WERI-Rb-1 (cell line): ENCODE results near the gene ANXA4.
"Not testable (repeated sequence)": the region's sequence is repeated elsewhere in the genome, so short reads cannot be mapped to it uniquely, and the experiment has no call there.

Experiments
- DNase-seq: peaks from one replicate; pipeline ENCODE4 v3.0.0-alpha.2; 2020
- H3K27ac ChIP-seq: fragments of 250-450 bp; sonication (Bioruptor Pico); 2 replicates; pipeline ENCODE4 v1.5.1; 2020; ENCODE audit warnings: mild to moderate bottlenecking, moderate library complexity
- H3K27me3 ChIP-seq: fragments of 250-450 bp; sonication (Bioruptor Pico); 2 replicates; pipeline ENCODE4 v1.5.1; 2021; ENCODE audit warnings: mild to moderate bottlenecking, low read depth, moderate library complexity; ENCODE audit not compliant: insufficient read depth, severe bottlenecking
- H3K36me3 ChIP-seq: fragments of 250-450 bp; sonication (Bioruptor Pico); 2 replicates; pipeline ENCODE4 v1.5.1; 2020; ENCODE audit warnings: mild to moderate bottlenecking, moderate library complexity
- H3K4me3 ChIP-seq: 2 replicates; pipeline ENCODE4 v1.5.1; 2011; ENCODE audit warnings: low read depth, mild to moderate bottlenecking, control low read depth, low read length
- H3K9me3 ChIP-seq: fragments of 250-450 bp; sonication (Bioruptor Pico); 2 replicates; pipeline ENCODE4 v1.5.1; 2021; ENCODE audit warnings: mild to moderate bottlenecking, moderate library complexity; ENCODE audit not compliant: severe bottlenecking
- CTCF ChIP-seq: IDR thresholded peaks from 2 replicates; pipeline ENCODE4 v1.5.1; 2011; ENCODE audit warnings: low read depth, mild to moderate bottlenecking, control low read depth, inconsistent platforms, low read length

The ANXA4 gene

GRCh38 chr2:69798909-69799526 is 57.1 kb downstream of the ANXA4 start:
- no peak for TF ChIP-seq CTCF
- no peak for DNase-seq
- Histone ChIP-seq H3K4me3 (no peak overlapping the region), H3K36me3 (no peaks in the 10 kb centered on the region), H3K27me3 (no peaks in the 10 kb centered on the region), H3K27ac (no peak overlapping the region), H3K9me3 (no peaks in the 10 kb centered on the region)

- no peak for TF ChIP-seq CTCF
- no peak overlapping the region for H3K4me3 ChIP-seq
- H3K27me3 ChIP-seq = no peaks in the 10 kb centered on the region
- no peaks in the 10 kb centered on the region; the same call in 1 of the 2 replicates for H3K36me3 ChIP-seq
- H3K9me3 ChIP-seq = no peaks in the 10 kb centered on the region
- no peak for DNase-seq
- no peak overlapping the region for H3K27ac ChIP-seq
Measured at GRCh38 chr2:69801745-69802290, 59.9 kb downstream of the ANXA4 start.

GRCh38 chr2:69802781-69803367 is 60.9 kb downstream of the ANXA4 start:
- not testable (repeated sequence) for H3K4me3 ChIP-seq, H3K27ac ChIP-seq, H3K36me3 ChIP-seq, H3K27me3 ChIP-seq, DNase-seq, H3K9me3 ChIP-seq

GRCh38 chr2:69804416-69804815 is 62.5 kb downstream of the ANXA4 start:
- no peak for DNase-seq
- Histone ChIP-seq H3K4me3 (no peak overlapping the region), H3K9me3 (no peaks in the 10 kb centered on the region), H3K27ac (no peak overlapping the region), H3K27me3 (no peaks in the 10 kb centered on the region), H3K36me3 (no peaks in the 10 kb centered on the region; the same call in none of the 2 replicates)
- TF ChIP-seq CTCF = no peak

GRCh38 chr2:69805887-69806286 is 64.0 kb downstream of the ANXA4 start:
- Histone ChIP-seq H3K36me3 (no peaks in the 10 kb centered on the region; the same call in none of the 2 replicates), H3K4me3 (no peak overlapping the region), H3K27me3 (no peaks in the 10 kb centered on the region), H3K27ac (no peak overlapping the region), H3K9me3 (no peaks in the 10 kb centered on the region)
- TF ChIP-seq CTCF = no peak
- DNase-seq = no peak

- Histone ChIP-seq H3K9me3 (no peaks in the 10 kb centered on the region), H3K27me3 (no peaks in the 10 kb centered on the region), H3K4me3 (no peak overlapping the region), H3K27ac (no peak overlapping the region), H3K36me3 (no peaks in the 10 kb centered on the region; the same call in none of the 2 replicates)
- TF ChIP-seq CTCF = no peak
- no peak for DNase-seq
Measured at GRCh38 chr2:69807821-69808540, 66.0 kb downstream of the ANXA4 start.
